A673 (cell line): Measurements from ENCODE around the gene DCAF12L2.

Experiments
- EZH2 ChIP-seq: fragments of 200-600 bp; sonication (generic); IDR thresholded peaks from 2 replicates; pipeline ENCODE4 v1.6.1; 2017; ENCODE audit warnings: borderline replicate concordance, low read depth, mild to moderate bottlenecking, mixed read lengths, antibody characterized with exemption, low read length; ENCODE audit not compliant: poor library complexity, severe bottlenecking
- TF ChIP-seq, protein P1 (sequence below): fragments of 300-800, 200-600 bp; sonication (generic); conservative IDR thresholded peaks from 2 replicates; pipeline ENCODE4 v1.5.1; 2017; ENCODE audit warnings: low read depth, mild to moderate bottlenecking, antibody characterized with exemption, low read length, moderate library complexity, mixed read lengths

DNA sequence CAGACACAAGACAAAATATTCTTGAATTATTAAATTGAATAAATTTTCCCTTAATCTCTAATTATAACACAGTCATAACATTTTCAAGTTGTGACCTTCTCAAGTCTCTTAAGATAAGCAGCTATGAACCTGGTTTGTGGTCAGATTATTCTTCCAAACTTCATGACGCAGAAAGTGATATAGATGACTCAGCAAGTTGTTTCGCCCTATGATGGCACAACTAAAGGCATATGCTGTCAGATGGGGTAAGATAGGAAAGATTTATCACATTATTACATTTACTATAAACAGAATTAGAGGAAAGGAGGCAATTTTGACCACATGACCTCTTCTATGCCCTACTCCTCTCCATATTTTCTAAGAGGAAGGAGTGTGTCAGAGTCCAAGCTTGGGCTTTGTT, 4.6 kb upstream of the DCAF12L2 start:
- TF ChIP-seq, protein P1, sequence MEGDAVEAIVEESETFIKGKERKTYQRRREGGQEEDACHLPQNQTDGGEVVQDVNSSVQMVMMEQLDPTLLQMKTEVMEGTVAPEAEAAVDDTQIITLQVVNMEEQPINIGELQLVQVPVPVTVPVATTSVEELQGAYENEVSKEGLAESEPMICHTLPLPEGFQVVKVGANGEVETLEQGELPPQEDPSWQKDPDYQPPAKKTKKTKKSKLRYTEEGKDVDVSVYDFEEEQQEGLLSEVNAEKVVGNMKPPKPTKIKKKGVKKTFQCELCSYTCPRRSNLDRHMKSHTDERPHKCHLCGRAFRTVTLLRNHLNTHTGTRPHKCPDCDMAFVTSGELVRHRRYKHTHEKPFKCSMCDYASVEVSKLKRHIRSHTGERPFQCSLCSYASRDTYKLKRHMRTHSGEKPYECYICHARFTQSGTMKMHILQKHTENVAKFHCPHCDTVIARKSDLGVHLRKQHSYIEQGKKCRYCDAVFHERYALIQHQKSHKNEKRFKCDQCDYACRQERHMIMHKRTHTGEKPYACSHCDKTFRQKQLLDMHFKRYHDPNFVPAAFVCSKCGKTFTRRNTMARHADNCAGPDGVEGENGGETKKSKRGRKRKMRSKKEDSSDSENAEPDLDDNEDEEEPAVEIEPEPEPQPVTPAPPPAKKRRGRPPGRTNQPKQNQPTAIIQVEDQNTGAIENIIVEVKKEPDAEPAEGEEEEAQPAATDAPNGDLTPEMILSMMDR, result no peak
- TF ChIP-seq EZH2, result no peak
